ENCODE data around the gene TRIM29.
"Not testable (repeated sequence)": the region's sequence is repeated elsewhere in the genome, so short reads cannot be mapped to it uniquely, and the experiment has no call there.

The TRIM29 gene

GRCh38 chr11:120147094-120147949 lies 9.4 kb upstream of the TRIM29 start:
- Histone ChIP-seq H3K36me3 (ENCODE audit: control insufficient read depth, insufficient read depth, low read length) (no peaks in the 10 kb centered on the region), H3K27me3 (ENCODE audit: control insufficient read depth, insufficient read depth, low read length) (no peaks in the 10 kb centered on the region), H3K27ac (ENCODE audit: low read length) (no peak overlapping the region), H3K4me1 (ENCODE audit: control insufficient read depth, insufficient read depth, low read length) (no peaks in the 10 kb centered on the region), H3K4me3 (ENCODE audit: low read length) (no peak overlapping the region), H3K9me3 (ENCODE audit: control insufficient read depth, insufficient read depth, low read length) (no peaks in the 10 kb centered on the region)
- no CpG with 5 or more reads among the region's 17 CpGs for WGBS (ENCODE audit: insufficient coverage, insufficient read length)
- no peak for DNase-seq (ENCODE audit: low read depth, low spot score)

- no peaks in the 10 kb centered on the region for H3K36me3 ChIP-seq (ENCODE audit: control insufficient read depth, insufficient read depth, low read length)
- H3K9me3 ChIP-seq (ENCODE audit: control insufficient read depth, insufficient read depth, low read length) = no peaks in the 10 kb centered on the region
- no peaks in the 10 kb centered on the region for H3K4me1 ChIP-seq (ENCODE audit: control insufficient read depth, insufficient read depth, low read length)
- H3K27me3 ChIP-seq (ENCODE audit: control insufficient read depth, insufficient read depth, low read length) = no peaks in the 10 kb centered on the region
- H3K4me3 ChIP-seq (ENCODE audit: low read length) = no peak overlapping the region
- DNase-seq (ENCODE audit: low read depth, low spot score) = no peak
- H3K27ac ChIP-seq (ENCODE audit: low read length) = no peak overlapping the region
- WGBS (ENCODE audit: insufficient coverage, insufficient read length) = no CpG with 5 or more reads among the region's 14 CpGs
Observed at GRCh38 chr11:120146413-120147093, 8.6 kb upstream of the TRIM29 start.

- Histone ChIP-seq H3K9me3 (ENCODE audit: control insufficient read depth, insufficient read depth, low read length) (no peaks in the 10 kb centered on the region), H3K27ac (ENCODE audit: low read length) (no peak overlapping the region), H3K27me3 (ENCODE audit: control insufficient read depth, insufficient read depth, low read length) (no peaks in the 10 kb centered on the region), H3K4me3 (ENCODE audit: low read length) (no peak overlapping the region), H3K36me3 (ENCODE audit: control insufficient read depth, insufficient read depth, low read length) (no peaks in the 10 kb centered on the region), H3K4me1 (ENCODE audit: control insufficient read depth, insufficient read depth, low read length) (no peaks in the 10 kb centered on the region)
- no peak for DNase-seq (ENCODE audit: low read depth, low spot score)
- no CpG with 5 or more reads among the region's 8 CpGs for WGBS (ENCODE audit: insufficient coverage, insufficient read length)
Observed at GRCh38 chr11:120144501-120144900, 6.6 kb upstream of the TRIM29 start.

- not testable (repeated sequence) for H3K4me3 ChIP-seq (ENCODE audit: low read length)
- WGBS (ENCODE audit: insufficient coverage, insufficient read length) = no CpG with 5 or more reads among the region's 11 CpGs
Observed at GRCh38 chr11:120143472-120143871, 5.6 kb upstream of the TRIM29 start.

GRCh38 chr11:120142441-120143100 lies 4.7 kb upstream of the TRIM29 start:
- no peaks in the 10 kb centered on the region for H3K27me3 ChIP-seq (ENCODE audit: control insufficient read depth, insufficient read depth, low read length)
- no peak for DNase-seq (ENCODE audit: low read depth, low spot score)
- H3K9me3 ChIP-seq (ENCODE audit: control insufficient read depth, insufficient read depth, low read length) = no peaks in the 10 kb centered on the region
- no CpG with 5 or more reads among the region's 9 CpGs for WGBS (ENCODE audit: insufficient coverage, insufficient read length)
- no peaks in the 10 kb centered on the region for H3K36me3 ChIP-seq (ENCODE audit: control insufficient read depth, insufficient read depth, low read length)
- H3K27ac ChIP-seq (ENCODE audit: low read length) = no peak overlapping the region
- H3K4me3 ChIP-seq (ENCODE audit: low read length) = no peak overlapping the region
- peaks cover 2% of the 10 kb centered on the region; the same call in 1 of the 2 replicates for H3K4me1 ChIP-seq (ENCODE audit: control insufficient read depth, insufficient read depth, low read length)

More at GRCh38 chr11:120143472-120143871, 5.6 kb upstream of the TRIM29 start:
- not testable (repeated sequence) for DNase-seq (ENCODE audit: low read depth, low spot score); H3K27ac ChIP-seq (ENCODE audit: low read length); H3K4me1 ChIP-seq (ENCODE audit: control insufficient read depth, insufficient read depth, low read length); H3K36me3 ChIP-seq (ENCODE audit: control insufficient read depth, insufficient read depth, low read length); H3K9me3 ChIP-seq (ENCODE audit: control insufficient read depth, insufficient read depth, low read length); H3K27me3 ChIP-seq (ENCODE audit: control insufficient read depth, insufficient read depth, low read length)

- WGBS (ENCODE audit: insufficient coverage, insufficient read length) = no CpG with 5 or more reads among the region's 5 CpGs
- no peak overlapping the region for H3K4me3 ChIP-seq (ENCODE audit: low read length)
Observed at GRCh38 chr11:120141768-120142423, 4.0 kb upstream of the TRIM29 start.

GRCh38 chr11:120141113-120141767 lies 3.3 kb upstream of the TRIM29 start:
- no peak for DNase-seq (ENCODE audit: low read depth, low spot score)
- WGBS (ENCODE audit: insufficient coverage, insufficient read length) = no CpG with 5 or more reads among the region's 5 CpGs
- H3K36me3 ChIP-seq (ENCODE audit: control insufficient read depth, insufficient read depth, low read length) = no peaks in the 10 kb centered on the region
- no peaks in the 10 kb centered on the region for H3K27me3 ChIP-seq (ENCODE audit: control insufficient read depth, insufficient read depth, low read length)
- H3K27ac ChIP-seq (ENCODE audit: low read length) = no peak overlapping the region
- H3K4me3 ChIP-seq (ENCODE audit: low read length) = no peak overlapping the region
- H3K4me1 ChIP-seq (ENCODE audit: control insufficient read depth, insufficient read depth, low read length) = peaks cover 2% of the 10 kb centered on the region; the same call in 1 of the 2 replicates
- no peaks in the 10 kb centered on the region for H3K9me3 ChIP-seq (ENCODE audit: control insufficient read depth, insufficient read depth, low read length)

More at GRCh38 chr11:120141768-120142423, 4.0 kb upstream of the TRIM29 start:
- no peaks in the 10 kb centered on the region for H3K9me3 ChIP-seq (ENCODE audit: control insufficient read depth, insufficient read depth, low read length)
- H3K27me3 ChIP-seq (ENCODE audit: control insufficient read depth, insufficient read depth, low read length) = no peaks in the 10 kb centered on the region
- no peak for DNase-seq (ENCODE audit: low read depth, low spot score)
- no peak overlapping the region for H3K27ac ChIP-seq (ENCODE audit: low read length)
- no peaks in the 10 kb centered on the region for H3K36me3 ChIP-seq (ENCODE audit: control insufficient read depth, insufficient read depth, low read length)
- H3K4me1 ChIP-seq (ENCODE audit: control insufficient read depth, insufficient read depth, low read length) = peaks cover 2% of the 10 kb centered on the region; the same call in 1 of the 2 replicates

- Histone ChIP-seq H3K9me3 (ENCODE audit: control insufficient read depth, insufficient read depth, low read length) (no peaks in the 10 kb centered on the region), H3K27me3 (ENCODE audit: control insufficient read depth, insufficient read depth, low read length) (no peaks in the 10 kb centered on the region; the same call in 1 of the 2 replicates), H3K4me1 (ENCODE audit: control insufficient read depth, insufficient read depth, low read length) (peaks cover 2% of the 10 kb centered on the region; the same call in 1 of the 2 replicates), H3K36me3 (ENCODE audit: control insufficient read depth, insufficient read depth, low read length) (no peaks in the 10 kb centered on the region), H3K4me3 (ENCODE audit: low read length) (no peak overlapping the region), H3K27ac (ENCODE audit: low read length) (no peak overlapping the region)
- DNase-seq (ENCODE audit: low read depth, low spot score) = no peak
- no CpG with 5 or more reads among the region's 8 CpGs for WGBS (ENCODE audit: insufficient coverage, insufficient read length)
Observed at GRCh38 chr11:120139316-120140069, 1.6 kb upstream of the TRIM29 start.

- WGBS (ENCODE audit: insufficient coverage, insufficient read length) = no CpG with 5 or more reads among the region's 24 CpGs
- Histone ChIP-seq H3K27ac (ENCODE audit: low read length) (no peak overlapping the region), H3K27me3 (ENCODE audit: control insufficient read depth, insufficient read depth, low read length) (no peaks in the 10 kb centered on the region; the same call in 1 of the 2 replicates), H3K4me1 (ENCODE audit: control insufficient read depth, insufficient read depth, low read length) (peaks cover 2% of the 10 kb centered on the region; the same call in 1 of the 2 replicates), H3K36me3 (ENCODE audit: control insufficient read depth, insufficient read depth, low read length) (no peaks in the 10 kb centered on the region), H3K4me3 (ENCODE audit: low read length) (no peak overlapping the region), H3K9me3 (ENCODE audit: control insufficient read depth, insufficient read depth, low read length) (no peaks in the 10 kb centered on the region)
- no peak for DNase-seq (ENCODE audit: low read depth, low spot score)
Observed at GRCh38 chr11:120137187-120137610, 714 bp downstream of the TRIM29 start.
